Measurements from ENCODE around the gene CCSER2.

GRCh38 chr10:84497978-84498377 lies 169.6 kb downstream of the CCSER2 start:
- TF ChIP-seq CTCF (IDR thresholded peaks at IDR 0.05): no peak
- no peak for TF ChIP-seq POLR2A (IDR thresholded peaks at IDR 0.05)
